Cerebellar nuclear complex (tissue), 1 donor: ENCODE data around the gene SERTAD2.

ENCODE experiments used
- DNase-seq, 2 experiments: peaks; one replicate each; lab custom pipeline; 2025; lab: John Stamatoyannopoulos, UW

The SERTAD2 gene

GRCh38 chr2:64672708-64673107, 19.0 kb upstream of the SERTAD2 start:
- DNase-seq = no peak

DNA sequence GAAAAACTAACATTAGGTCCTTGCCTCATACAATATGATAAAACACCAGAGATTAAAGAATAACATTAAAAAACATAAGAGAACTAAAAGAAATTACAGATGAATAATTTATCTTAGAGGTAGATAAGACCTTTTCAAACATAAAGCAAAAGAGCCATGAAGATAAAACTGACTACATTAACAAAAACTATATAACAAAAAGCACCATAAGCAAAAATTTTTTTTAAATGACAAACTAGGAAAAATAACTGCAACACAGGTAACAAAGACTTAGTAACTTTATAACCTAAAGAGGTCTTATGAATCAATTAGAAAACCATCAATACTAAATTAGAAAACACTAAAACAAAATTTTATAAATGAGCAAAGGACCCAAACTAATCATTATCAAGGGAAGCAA, 16.3 kb upstream of the SERTAD2 start:
- no peak for DNase-seq

GRCh38 chr2:64669288-64669687, 15.6 kb upstream of the SERTAD2 start:
- no peak for DNase-seq

DNA sequence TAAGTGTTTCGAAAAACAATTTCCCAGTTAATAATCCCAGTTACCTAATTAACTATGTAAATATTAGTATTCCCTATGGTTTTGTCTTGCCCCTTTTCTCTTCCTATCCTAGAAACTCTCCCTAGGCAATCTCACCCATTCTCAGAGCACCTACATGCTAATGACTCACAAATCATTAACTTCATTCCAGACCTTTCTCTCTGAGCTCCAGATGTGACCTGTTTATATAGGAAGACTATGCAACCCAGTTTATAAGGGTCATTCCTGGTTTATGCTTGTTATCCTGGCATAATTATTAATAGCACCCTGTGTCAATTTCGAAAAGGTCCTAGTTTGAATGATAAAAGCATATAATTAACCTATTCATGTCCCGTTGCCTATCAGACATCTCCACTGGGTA, 14.8 kb upstream of the SERTAD2 start:
- DNase-seq = no peak

DNA sequence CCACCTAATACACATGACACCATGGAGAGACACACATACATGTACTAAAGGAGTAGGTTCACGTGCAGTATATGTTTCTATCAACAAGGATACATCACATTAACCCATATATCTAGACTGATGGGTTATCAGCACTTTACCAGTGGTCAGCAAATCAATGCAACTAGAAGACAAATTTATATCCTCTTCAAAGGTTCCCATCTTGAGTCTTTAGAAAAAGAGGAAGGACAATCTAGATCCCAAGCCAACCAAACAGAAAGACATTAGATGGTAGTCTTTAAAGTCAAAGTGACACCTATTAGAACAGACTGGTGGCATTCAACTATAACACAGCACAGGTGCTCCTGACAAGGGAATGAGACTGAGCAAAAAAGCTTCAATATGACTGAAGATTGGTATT, 13.8 kb upstream of the SERTAD2 start:
- no peak for DNase-seq

- no peak for DNase-seq
Measured at GRCh38 chr2:64666810-64667438, 13.2 kb upstream of the SERTAD2 start.

DNA sequence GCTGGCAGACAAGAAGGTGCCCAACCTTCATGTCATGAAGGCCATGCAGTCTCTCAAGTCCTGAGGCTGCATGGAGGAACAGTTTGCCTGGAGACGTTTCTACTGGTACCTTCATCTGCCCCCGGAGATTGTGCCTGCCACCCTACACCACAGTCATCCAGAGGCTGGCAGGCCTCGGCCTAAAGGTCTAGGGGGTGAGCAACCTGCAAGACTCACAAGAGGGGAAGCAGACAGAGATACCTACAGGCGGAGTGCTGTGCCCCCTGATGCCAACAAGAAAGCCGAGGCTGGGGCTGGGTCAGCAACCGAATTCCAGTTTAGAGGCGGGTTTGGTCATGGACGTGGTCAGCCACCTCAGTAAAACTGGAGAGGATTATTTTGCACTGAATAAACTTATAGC, 12.0 kb upstream of the SERTAD2 start:
- DNase-seq = no peak

GRCh38 chr2:64663402-64663801, 9.7 kb upstream of the SERTAD2 start:
- DNase-seq = no peak

GRCh38 chr2:64661741-64662169, 8.0 kb upstream of the SERTAD2 start:
- DNase-seq = no peak

DNA sequence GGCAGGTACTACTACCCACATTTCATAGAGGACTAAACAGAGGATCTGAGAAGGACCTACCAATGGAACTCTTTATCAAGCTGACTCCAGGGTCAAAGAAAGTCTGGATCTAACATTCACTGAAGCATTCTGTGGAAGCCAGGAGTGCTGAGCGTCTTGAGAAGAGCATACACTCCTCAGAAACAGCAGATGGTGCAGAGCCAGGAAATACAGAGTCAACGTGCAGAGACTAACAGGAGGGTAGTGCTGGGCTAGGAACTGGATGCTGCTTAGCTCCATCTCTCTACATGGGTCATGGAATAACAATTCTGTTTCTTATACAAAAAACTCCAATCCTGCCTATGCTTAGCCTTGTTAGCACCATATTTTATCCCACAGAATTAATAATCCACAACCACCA, 5.5 kb upstream of the SERTAD2 start:
- no peak for DNase-seq

DNA sequence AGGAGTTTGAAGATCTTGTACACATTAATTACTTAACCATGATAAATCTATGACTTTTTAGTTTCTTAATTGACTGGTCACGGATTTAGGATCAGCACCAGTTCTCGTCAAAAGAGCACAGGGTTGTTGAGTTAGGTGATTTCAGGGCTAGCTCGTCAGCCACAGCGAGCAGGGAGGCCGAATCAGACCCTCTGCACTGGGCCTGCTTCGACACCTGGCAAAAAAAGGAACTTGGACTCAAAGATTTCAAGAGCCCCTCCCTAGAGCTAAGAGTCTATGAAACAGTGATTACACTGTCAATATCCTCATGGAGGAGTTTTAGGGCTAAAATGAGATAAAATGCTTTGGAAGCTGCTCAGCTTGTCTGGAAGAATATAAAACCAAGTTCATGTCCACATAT, 4.6 kb upstream of the SERTAD2 start:
- no peak for DNase-seq

- DNase-seq = no peak
Measured at GRCh38 chr2:64657411-64657810, 3.7 kb upstream of the SERTAD2 start.

- no peak for DNase-seq
Measured at GRCh38 chr2:64656379-64656778, 2.7 kb upstream of the SERTAD2 start.

- no peak for DNase-seq
Measured at GRCh38 chr2:64655873-64656272, 2.2 kb upstream of the SERTAD2 start.

DNA sequence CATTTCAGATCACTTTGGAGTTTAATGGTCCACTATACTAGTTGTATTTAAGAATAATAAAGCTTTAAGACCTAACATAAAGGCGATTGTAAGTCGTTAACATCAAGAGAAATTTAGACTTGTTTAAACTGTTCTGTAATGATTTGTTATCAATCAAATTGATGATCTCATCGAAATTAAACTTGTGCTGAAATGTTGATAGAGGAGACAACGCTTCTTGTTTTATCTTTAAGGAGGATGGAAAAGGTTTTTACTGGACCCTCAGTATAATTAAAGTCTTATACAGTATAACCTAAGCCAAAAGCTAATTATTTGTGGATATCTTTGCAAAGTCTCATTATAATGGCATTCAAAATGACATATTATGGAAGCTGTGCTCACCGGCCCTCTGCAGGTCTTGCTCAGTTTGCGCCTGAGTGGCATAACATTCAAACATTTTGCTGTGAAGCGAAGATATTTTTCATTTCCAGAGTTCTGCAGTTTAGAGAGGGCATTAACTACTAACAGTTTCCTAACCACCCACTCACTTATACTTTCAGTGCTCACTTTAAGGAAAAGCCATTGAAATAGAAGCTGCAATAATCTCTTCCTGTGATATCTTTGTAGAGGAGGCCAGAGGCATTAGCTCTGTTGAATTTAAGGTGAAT, 1.4 kb upstream of the SERTAD2 start:
- DNase-seq = no peak

DNA sequence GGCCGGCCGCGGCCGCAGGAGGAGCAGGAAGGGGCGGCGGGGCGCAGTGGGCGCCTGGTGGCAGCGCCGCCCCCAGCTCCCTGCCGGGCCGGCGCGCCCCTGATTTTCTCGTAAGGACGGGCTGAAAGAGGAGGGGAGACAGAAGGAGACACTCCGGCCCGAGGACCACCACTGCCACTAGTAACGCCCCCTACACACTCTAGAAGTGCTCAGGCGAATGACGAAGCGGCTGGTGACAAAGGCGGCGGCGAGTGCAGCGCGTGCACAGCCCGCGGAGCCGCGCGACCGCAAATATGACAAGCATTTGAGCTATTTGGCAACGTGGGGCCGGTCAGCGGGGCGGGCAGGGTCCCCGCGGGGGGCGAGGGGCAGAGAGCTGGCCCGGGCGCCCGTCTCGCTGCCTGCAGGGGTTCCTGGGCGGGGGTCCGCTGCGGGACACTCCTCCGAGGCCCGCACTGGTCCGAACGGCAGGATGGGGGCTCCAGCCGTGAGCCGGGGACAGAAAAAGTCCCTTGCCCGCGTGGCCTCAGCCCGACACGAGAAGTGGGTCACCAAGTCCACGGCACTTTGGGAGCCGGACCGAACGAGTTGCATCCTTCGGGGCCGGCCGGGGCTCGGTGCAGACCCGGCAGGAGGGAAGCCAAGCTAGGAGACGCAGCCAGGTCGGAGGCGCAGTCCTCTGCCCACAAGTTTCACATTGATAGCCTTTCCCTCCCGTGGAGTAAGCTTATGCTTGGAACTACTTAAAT, 524 bp upstream of the SERTAD2 start:
- DNase-seq = no peak

GRCh38 chr2:64652231-64653108, 1.2 kb downstream of the SERTAD2 start:
- no peak for DNase-seq

DNA sequence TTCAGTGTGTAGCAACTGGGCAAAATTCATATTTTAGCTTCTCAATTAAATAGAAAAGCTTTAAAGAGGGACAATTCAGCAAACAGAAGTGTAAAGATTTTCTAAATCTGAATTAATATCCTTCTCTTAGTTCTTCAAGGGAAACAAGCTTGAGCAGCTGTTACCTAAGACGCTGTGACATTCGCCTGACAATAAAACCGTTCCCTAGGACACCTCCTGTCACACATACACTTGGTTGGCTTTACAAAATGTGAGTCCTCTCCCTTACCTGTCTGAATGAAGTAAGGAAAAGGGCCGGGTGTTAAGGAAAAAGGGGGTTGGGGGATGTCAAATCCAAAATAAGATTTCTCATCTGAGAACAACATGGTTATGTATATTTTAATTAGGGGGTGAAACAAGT, 2.1 kb downstream of the SERTAD2 start:
- DNase-seq = no peak

DNA sequence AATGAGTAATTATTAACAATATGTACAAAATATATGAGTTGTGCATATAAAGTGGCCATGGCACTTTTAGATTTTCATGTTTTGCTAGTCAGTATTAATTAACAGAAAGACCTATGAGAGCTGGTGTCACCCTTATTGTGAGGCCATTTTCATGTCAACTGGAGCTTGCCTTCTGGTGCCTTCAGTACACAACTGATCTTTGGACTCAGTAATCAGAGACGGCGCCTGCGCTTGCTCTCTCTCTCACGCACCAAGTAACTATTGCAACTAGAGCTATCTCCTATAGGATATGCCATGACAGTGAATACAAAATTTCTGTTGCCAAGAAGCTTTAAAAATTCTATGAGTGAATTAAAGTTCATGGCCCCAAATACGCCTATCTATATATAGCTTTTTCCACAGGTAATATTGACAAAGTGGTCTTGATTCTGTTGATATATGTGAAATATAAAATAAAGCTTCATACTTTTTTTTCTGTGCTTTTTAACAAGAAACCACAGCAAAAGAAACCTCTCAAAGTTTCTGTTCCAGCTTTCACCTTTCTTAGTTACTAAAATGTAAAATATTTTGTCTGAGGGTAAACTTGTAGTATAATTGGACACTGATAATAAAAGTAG, 2.9 kb downstream of the SERTAD2 start:
- DNase-seq = no peak

GRCh38 chr2:64650296-64650695, 3.4 kb downstream of the SERTAD2 start:
- no peak for DNase-seq

GRCh38 chr2:64649626-64650025, 4.1 kb downstream of the SERTAD2 start:
- no peak for DNase-seq

- DNase-seq = no peak
Measured at GRCh38 chr2:64649013-64649484, 4.7 kb downstream of the SERTAD2 start.
